Suprapubic skin (tissue), 4 donors: ENCODE data around the gene EXOC6. TPM values are rescaled to one million over a fixed set of nuclear protein-coding genes. Genes with fewer than 3 reads are reported as not detected.
"Not testable (repeated sequence)": the region's sequence is repeated elsewhere in the genome, so short reads cannot be mapped to it uniquely, and the experiment has no call there.

ENCODE experiments used
- DNase-seq, 2 donors: peaks; one replicate each; pipeline ENCODE4 v3.0.0-alpha.2; 2019; ENCODE audit warnings: low spot score in 2 of 2
- H3K27ac ChIP-seq: fragments of 200-600 bp; sonication (generic); one replicate; pipeline ENCODE4 v1.5.1; 2019
- H3K27me3 ChIP-seq: fragments of 200-600 bp; sonication (generic); one replicate; pipeline ENCODE4 v1.5.1; 2019
- H3K36me3 ChIP-seq: fragments of 200-600 bp; sonication (generic); one replicate; pipeline ENCODE4 v1.5.1; 2019
- H3K4me1 ChIP-seq: fragments of 200-600 bp; sonication (generic); one replicate; pipeline ENCODE4 v1.5.1; 2019
- H3K4me3 ChIP-seq: fragments of 200-600 bp; sonication (generic); one replicate; pipeline ENCODE4 v1.5.1; 2019; ENCODE audit warnings: mild to moderate bottlenecking
- H3K9me3 ChIP-seq: fragments of 200-600 bp; sonication (generic); one replicate; pipeline ENCODE4 v1.5.1; 2019
- CTCF ChIP-seq, 2 donors: fragments of 200-600 bp in 1 of 2; fragments of 450-650 bp in 1 of 2; sonication (generic) in 1 of 2; IDR thresholded peaks; one replicate each; pipeline ENCODE4 v1.5.1; 2016 to 2019; ENCODE audit warnings: antibody characterized with exemption in 2 of 2, mild to moderate bottlenecking in 1 of 2, moderate library complexity in 1 of 2
- EP300 ChIP-seq: sonication (generic); formaldehyde crosslinking; IDR thresholded peaks from one replicate; pipeline ENCODE4 v1.6.1; 2017; ENCODE audit warnings: antibody characterized with exemption
- POLR2A ChIP-seq, 2 donors: fragments of 450-650 bp; IDR thresholded peaks; one replicate each; pipeline ENCODE4 v1.6.1; 2017; ENCODE audit warnings: antibody characterized with exemption in 2 of 2, mild to moderate bottlenecking in 2 of 2, moderate library complexity in 2 of 2
- POLR2AphosphoS5 ChIP-seq, 3 donors: sonication (generic); formaldehyde crosslinking; IDR thresholded peaks; one replicate each; pipeline ENCODE4 v1.6.1; 2017; ENCODE audit warnings: antibody characterized with exemption in 3 of 3
- WGBS: methylation state at CpG from one replicate; pipeline ENCODE4 v1.1.5; 2018; 5-methylcytosine and 5-hydroxymethylcytosine counted together
- total RNA-seq, 4 donors: library from RNA; depleted of rRNA; stranded (reverse); fragments of >200 nt; gene quantifications; one replicate each; pipeline ENCODE4 v1.1.0, GENCODE V29; 2016

Gene EXOC6
- total RNA-seq, 4 donors from 2014 or later, result 5.0 to 9.3 (median 8.3) TPM

- Histone ChIP-seq H3K27me3 (no peaks in the 10 kb centered on the region), H3K4me3 (no peak overlapping the region), H3K36me3 (no peaks in the 10 kb centered on the region), H3K4me1 (no peaks in the 10 kb centered on the region), H3K27ac (no peak overlapping the region), H3K9me3 (no peaks in the 10 kb centered on the region)
- 72% methylated on average over 3 of the region's 3 CpGs for WGBS
- no peak for TF ChIP-seq POLR2A (IDR thresholded peaks at IDR 0.05)
- DNase-seq, result no peak
Observed at GRCh38 chr10:92892691-92893054, 44.4 kb downstream of the EXOC6 start.

GRCh38 chr10:92894081-92894655 lies 45.8 kb downstream of the EXOC6 start:
- no peak overlapping the region for H3K4me3 ChIP-seq
- H3K27me3 ChIP-seq, result no peaks in the 10 kb centered on the region
- no peak overlapping the region for H3K27ac ChIP-seq
- TF ChIP-seq CTCF (IDR thresholded peaks at IDR 0.05), result no peak
- TF ChIP-seq EP300, result no peak
- no peak for TF ChIP-seq POLR2AphosphoS5 (IDR thresholded peaks at IDR 0.05)
- no peak for TF ChIP-seq POLR2A (IDR thresholded peaks at IDR 0.05)
- H3K9me3 ChIP-seq, result no peaks in the 10 kb centered on the region
- no peaks in the 10 kb centered on the region for H3K36me3 ChIP-seq
- H3K4me1 ChIP-seq, result no peaks in the 10 kb centered on the region
- DNase-seq, result no peak

GRCh38 chr10:92897916-92898315 lies 49.6 kb downstream of the EXOC6 start:
- no peaks in the 10 kb centered on the region for H3K36me3 ChIP-seq
- 91% methylated on average over 5 of the region's 5 CpGs for WGBS
- H3K27ac ChIP-seq, result no peak overlapping the region

GRCh38 chr10:92901819-92902251 lies 53.5 kb downstream of the EXOC6 start:
- Histone ChIP-seq H3K4me1 (no peaks in the 10 kb centered on the region), H3K9me3 (no peaks in the 10 kb centered on the region), H3K36me3 (no peaks in the 10 kb centered on the region), H3K4me3 (no peak overlapping the region), H3K27me3 (no peaks in the 10 kb centered on the region), H3K27ac (no peak overlapping the region)
- 93% methylated on average over 3 of the region's 3 CpGs for WGBS
- TF ChIP-seq EP300 (no peak), POLR2AphosphoS5 (IDR thresholded peaks at IDR 0.05) (no peak), CTCF (IDR thresholded peaks at IDR 0.05) (no peak), POLR2A (IDR thresholded peaks at IDR 0.05) (no peak)
- DNase-seq, result no peak

More at GRCh38 chr10:92897916-92898315, 49.6 kb downstream of the EXOC6 start:
- H3K4me1 ChIP-seq, result no peaks in the 10 kb centered on the region
- no peak overlapping the region for H3K4me3 ChIP-seq
- TF ChIP-seq EP300 (no peak), POLR2A (IDR thresholded peaks at IDR 0.05) (no peak), CTCF (IDR thresholded peaks at IDR 0.05) (no peak), POLR2AphosphoS5 (IDR thresholded peaks at IDR 0.05) (no peak)
- no peaks in the 10 kb centered on the region for H3K27me3 ChIP-seq
- no peaks in the 10 kb centered on the region for H3K9me3 ChIP-seq
- DNase-seq, result no peak

GRCh38 chr10:92903633-92904032 lies 55.3 kb downstream of the EXOC6 start:
- no peak overlapping the region for H3K4me3 ChIP-seq
- H3K27ac ChIP-seq, result no peak overlapping the region
- no peaks in the 10 kb centered on the region for H3K4me1 ChIP-seq
- no peak for TF ChIP-seq POLR2AphosphoS5 (IDR thresholded peaks at IDR 0.05)
- no peak for TF ChIP-seq CTCF (IDR thresholded peaks at IDR 0.05)
- TF ChIP-seq EP300, result no peak
- TF ChIP-seq POLR2A (IDR thresholded peaks at IDR 0.05), result no peak
- H3K9me3 ChIP-seq, result no peaks in the 10 kb centered on the region
- WGBS, result 97% methylated on average over 1 of the region's 1 CpG
- DNase-seq, result no peak
- no peaks in the 10 kb centered on the region for H3K27me3 ChIP-seq
- H3K36me3 ChIP-seq, result no peaks in the 10 kb centered on the region

- Histone ChIP-seq H3K9me3 (no peaks in the 10 kb centered on the region), H3K4me3 (no peak overlapping the region), H3K27ac (no peak overlapping the region), H3K27me3 (no peaks in the 10 kb centered on the region), H3K4me1 (no peaks in the 10 kb centered on the region), H3K36me3 (peaks cover 4% of the 10 kb centered on the region)
- no peak for TF ChIP-seq EP300
- no peak for TF ChIP-seq CTCF (IDR thresholded peaks at IDR 0.05)
- TF ChIP-seq POLR2AphosphoS5 (IDR thresholded peaks at IDR 0.05), result no peak
- TF ChIP-seq POLR2A (IDR thresholded peaks at IDR 0.05), result no peak
- 99% methylated on average over 4 of the region's 4 CpGs for WGBS
- DNase-seq, result no peak
Observed at GRCh38 chr10:92907280-92907679, 59.0 kb downstream of the EXOC6 start.

GRCh38 chr10:92912631-92913030 lies 64.3 kb downstream of the EXOC6 start:
- H3K4me3 ChIP-seq, DNase-seq, H3K36me3 ChIP-seq, H3K4me1 ChIP-seq, H3K27me3 ChIP-seq, H3K27ac ChIP-seq, H3K9me3 ChIP-seq: not testable (repeated sequence)
- 26% methylated on average over 2 of the region's 4 CpGs for WGBS
